A549 treated with Mapracorat at 1 μM for 4 hours (cell line): ENCODE measurements around the gene SPATS2. TPM values are rescaled to one million over a fixed set of nuclear protein-coding genes. Genes with fewer than 3 reads are reported as not detected.

ENCODE experiments used
- total RNA-seq: library from RNA; stranded (reverse); fragments of 200-300 nt; extraction: Qiagen RNA extraction; gene quantifications from 5 replicates; pipeline ENCODE4 v1.2.3, GENCODE V29; 2022

Gene SPATS2
- 25.2 to 34.3 TPM (median 31.6 TPM) in 5 replicates for total RNA-seq

GRCh38 chr12:49367381-49368239 lies at the start of gene SPATS2:
TSS of gene SPATS2 (plus strand) at chr12:49367462. CDS start at chr12:49461013, 93,551 bp downstream.

GRCh38 chr12:49322708-49323523 lies 44.3 kb upstream of the SPATS2 start, which contains the start of gene TROAP:
TSS of gene TROAP (plus strand) at chr12:49323255. CDS start at chr12:49323609, 354 bp downstream.

DNA sequence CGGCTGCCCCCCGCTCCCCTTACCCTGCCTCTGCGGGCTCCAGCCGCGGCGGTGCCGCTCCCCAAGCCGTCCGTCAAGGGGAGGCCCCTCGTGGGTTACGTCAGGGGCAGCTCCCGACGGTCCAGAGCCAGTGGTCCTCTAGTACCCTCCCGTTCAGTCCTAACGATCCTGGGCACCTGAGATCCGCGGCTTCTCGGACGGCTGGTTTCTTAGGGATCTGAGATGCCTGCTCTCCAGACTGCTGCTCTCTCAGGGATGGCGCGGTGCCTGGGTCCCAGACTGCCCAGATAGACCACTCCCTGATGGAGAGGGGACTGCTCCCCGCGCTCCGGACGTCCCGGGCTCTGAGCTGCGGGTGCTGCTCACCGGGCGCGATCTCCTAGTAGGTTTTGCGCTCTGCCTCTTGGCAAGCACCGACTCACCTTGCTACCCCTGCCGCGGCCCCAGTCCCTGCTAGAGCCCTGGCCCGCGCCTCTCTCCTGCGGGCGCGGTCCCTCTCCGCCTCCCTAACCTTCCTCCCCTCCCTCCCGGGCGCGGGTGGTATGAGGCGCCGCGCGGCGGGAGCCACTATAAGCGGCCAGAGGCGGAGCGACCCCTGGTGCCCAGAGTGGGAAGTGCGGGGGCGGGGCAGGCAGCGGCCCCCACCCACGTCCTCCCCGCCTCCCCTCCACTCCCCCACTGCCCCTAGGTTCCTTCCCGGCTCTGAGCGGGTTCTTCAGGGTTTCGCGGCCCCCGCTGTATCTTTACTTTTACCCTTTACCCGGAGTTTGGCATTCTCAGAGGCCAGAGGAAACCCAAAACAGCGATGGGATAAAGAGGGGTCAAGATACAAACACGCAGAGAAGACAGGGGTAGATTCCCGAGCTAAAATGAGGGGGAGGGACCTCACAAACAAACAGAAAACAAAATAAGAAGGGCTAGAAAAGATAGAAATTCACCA lies 30.3 kb upstream of the SPATS2 start, which contains the start of gene C1QL4:
C1QL4 (minus strand) TSS at position 544 of the 940 bp plus-strand sequence. CDS start 711 bp downstream, outside the sequence.

DNA sequence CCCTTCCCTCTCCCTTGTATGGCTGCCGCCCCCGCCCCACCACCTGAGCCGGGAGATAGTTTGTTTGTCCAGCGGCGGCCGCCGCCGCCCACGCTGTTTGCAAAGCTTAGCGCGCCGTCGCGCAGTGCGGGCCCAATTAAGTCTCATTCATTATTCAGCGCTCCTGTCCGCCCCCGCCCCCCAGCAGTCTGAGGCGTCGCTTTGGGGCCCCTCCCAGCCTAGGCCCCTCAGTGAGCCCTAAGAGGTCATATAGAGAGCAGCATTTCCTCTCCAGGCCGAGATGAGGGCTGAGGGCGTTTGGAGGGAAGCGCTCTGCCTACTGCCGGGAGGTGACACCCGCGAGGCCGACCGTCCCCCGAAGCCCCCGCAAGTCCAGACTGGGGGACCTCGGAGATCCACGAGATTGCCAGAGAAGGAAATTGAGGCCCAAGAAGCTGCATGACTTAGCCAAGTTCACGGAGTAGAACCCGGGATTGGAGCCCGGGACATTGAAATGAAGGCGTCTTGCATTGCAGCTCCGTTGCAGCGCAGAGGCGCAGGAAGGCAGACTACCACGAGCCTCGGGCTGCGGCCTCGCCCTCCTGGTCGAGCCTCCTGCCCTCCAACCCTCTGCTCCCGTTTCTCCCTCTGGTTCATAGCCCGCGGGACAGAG lies 20.5 kb upstream of the SPATS2 start, which contains the start of gene DNAJC22:
DNAJC22 (plus strand) TSS at position 230 of the 652 bp plus-strand sequence. CDS start 1,985 bp downstream, outside the sequence.

DNA sequence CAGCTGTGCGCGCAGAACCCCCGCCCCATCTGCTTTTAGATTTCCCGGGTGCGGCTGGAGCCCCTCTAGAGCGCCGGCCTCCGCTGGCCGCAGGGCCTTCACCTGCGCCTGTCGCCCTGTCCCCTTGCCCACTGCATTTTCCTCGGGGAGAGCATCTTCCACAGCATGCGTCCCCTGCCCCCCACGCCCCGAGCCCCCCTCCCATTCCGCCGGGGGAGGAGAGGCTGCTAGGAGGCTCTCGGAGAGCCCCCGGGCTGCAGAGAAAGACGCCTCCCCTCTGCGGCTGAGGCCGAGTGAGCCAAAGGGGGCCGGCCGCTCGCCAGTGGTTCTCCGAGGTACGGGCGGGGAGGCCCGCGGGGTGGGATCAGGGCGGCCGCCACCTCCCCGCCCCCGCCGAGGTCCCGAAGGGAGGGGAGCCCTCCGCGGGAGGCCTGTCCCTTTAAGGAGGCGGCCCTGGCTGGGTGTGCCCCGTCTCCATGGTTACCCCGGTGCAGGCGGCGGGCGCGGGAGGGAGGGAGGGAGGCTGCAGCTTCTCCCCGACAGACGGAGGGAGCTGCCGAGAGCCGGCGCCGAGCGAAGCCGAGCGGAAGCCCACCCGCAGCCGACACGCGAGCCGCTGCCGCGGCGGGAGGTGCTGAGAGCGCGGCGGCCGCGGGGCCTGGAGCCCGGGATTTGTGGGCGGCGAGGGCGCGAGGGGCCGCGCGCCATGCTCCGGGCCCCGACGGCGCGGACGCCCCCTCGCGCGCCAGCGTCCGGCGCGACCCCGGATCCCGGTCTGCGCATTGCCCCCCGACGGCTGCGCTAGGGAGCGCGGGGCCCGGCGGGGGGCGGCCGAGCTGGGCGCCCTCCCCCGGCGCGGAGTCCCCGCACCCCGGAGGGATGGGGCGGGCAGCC lies 171.5 kb downstream of the SPATS2 start, which contains the start of gene KCNH3:
KCNH3 (plus strand) TSS at position 521 of the 894 bp plus-strand sequence. CDS start 387 bp downstream, outside the sequence.

DNA sequence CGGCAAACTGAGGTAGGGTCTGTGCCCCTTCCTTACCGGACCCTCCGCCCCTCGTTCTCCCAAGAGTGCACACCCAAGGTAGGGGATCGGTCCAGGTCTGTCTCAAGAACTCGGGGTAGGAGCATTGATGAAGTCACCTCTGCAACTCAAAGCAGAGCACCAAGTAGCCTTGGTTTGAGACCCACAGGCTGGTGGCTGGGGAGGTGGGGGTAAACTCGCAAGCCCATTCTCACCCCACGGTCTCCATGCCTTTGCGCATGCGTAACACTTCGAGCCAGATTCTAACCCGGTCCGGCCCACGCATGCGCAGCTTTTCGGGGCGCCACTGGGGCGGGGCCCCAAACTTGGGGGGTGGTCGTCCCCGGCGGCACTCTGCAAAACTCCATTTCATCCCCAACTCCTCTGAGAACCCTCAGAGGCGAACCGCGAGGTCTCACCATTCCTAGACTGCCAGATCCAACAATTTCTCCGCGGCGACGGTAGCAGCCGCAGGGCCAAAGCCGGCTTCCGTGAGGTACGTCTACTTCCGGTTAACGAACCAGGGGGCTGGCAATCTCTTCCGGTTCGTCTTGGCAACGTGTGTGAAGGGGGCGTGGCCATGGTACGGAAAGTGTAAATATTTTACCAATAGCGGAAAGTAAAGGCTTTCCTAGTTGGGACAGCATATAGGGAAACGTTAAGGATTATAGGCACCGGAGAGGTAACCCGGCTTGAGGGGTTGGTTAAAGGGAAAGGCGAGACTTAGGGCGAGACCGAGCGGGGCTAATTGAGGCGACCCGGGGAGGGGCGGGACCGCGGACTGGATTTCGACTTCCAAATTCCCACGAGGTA lies 200.6 kb downstream of the SPATS2 start, which contains the start of gene MCRS1:
MCRS1 (minus strand) TSS at position 532 of the 831 bp plus-strand sequence. CDS start 1,411 bp downstream, outside the sequence.

Other genes with a start within 250 kb of the SPATS2 start
- 2,300 to 2,554 TPM (median 2,409 TPM) in 5 replicates for gene TUBA1B, start 236.1 kb upstream of the SPATS2 start, total RNA-seq
- 178 to 232 TPM (median 219 TPM) in 5 replicates for gene TUBA1A, start 178.4 kb upstream of the SPATS2 start, total RNA-seq
- gene TUBA1C, start 102.4 kb upstream of the SPATS2 start, total RNA-seq: 1,605 to 2,005 TPM (median 1,655 TPM) in 5 replicates
- gene PRPH, start 72.3 kb upstream of the SPATS2 start, total RNA-seq: 1.5 to 1.9 TPM (median 1.7 TPM) in 5 replicates
- gene TROAP, start 44.2 kb upstream of the SPATS2 start, total RNA-seq: 76.5 to 121 TPM (median 80.2 TPM) in 5 replicates
- 4.3 to 6.9 TPM (median 6.6 TPM) in 5 replicates for gene C1QL4, start 30.3 kb upstream of the SPATS2 start, total RNA-seq
- gene DNAJC22, start 20.6 kb upstream of the SPATS2 start, total RNA-seq: 17.0 to 23.4 TPM (median 20.7 TPM) in 5 replicates
- 1.5 to 2.6 TPM (median 2.3 TPM) in 5 replicates for gene KCNH3, start 171.6 kb downstream of the SPATS2 start, total RNA-seq
- 54.3 to 69.9 TPM (median 65.4 TPM) in 5 replicates for gene MCRS1, start 200.7 kb downstream of the SPATS2 start, total RNA-seq
- 0.07 to 0.23 TPM (median 0.15 TPM) in 5 replicates for gene FAM186B, start 238.2 kb downstream of the SPATS2 start, total RNA-seq